T-helper 1 cell treated with Interleukin-12 subunit alpha and Interleukin-12 subunit beta and Interleukin-4 antibody, amounts not matched to agents 30 μg/mL and 1 μg/mL, for 36 hours (primary cell): ENCODE data around the gene HP1BP3.

ENCODE experiments used
- H3K27ac Mint-ChIP-seq: one replicate; pipeline ENCODE4 v1.8.0; 2021; ENCODE audit warnings: mild to moderate bottlenecking, mixed read lengths
- H3K27me3 Mint-ChIP-seq: one replicate; pipeline ENCODE4 v1.8.0; 2021; ENCODE audit warnings: low read depth, mixed read lengths
- H3K36me3 Mint-ChIP-seq: one replicate; pipeline ENCODE4 v1.8.0; 2021; ENCODE audit warnings: low read depth, mixed read lengths
- H3K4me1 Mint-ChIP-seq: one replicate; pipeline ENCODE4 v1.8.0; 2021; ENCODE audit warnings: low read depth, mixed read lengths
- H3K4me3 Mint-ChIP-seq: one replicate; pipeline ENCODE4 v1.8.0; 2021; ENCODE audit warnings: mild to moderate bottlenecking, moderate library complexity, mixed read lengths
- H3K9me3 Mint-ChIP-seq: one replicate; pipeline ENCODE4 v1.8.0; 2021; ENCODE audit warnings: mixed read lengths

Gene HP1BP3

DNA sequence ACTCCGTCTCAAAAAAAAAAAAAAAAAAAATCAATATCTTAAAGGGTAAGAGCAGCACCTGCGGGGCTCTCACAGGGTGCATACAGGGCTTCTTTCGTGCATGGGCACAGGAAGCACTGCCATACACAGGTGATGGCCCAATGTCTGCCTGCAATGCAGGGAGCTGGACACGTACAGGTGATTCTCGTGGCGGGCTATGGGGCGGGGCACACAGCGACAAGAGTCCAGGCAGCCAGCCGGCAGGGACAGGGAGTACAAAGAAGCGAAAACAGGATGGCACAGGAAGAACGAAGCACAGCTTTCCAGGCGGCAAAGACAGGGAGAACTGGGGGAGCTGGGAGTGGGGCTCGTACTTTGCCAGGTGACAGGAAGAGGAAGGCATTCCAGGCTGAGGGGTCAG, 70.9 kb downstream of the HP1BP3 start:
- Mint-ChIP-seq H3K9me3 (no peaks in the 10 kb centered on the region), H3K36me3 (no peaks in the 10 kb centered on the region), H3K27me3 (peaks cover 42% of the 10 kb centered on the region), H3K4me1 (peaks cover 9% of the 10 kb centered on the region), H3K27ac (no peak overlapping the region), H3K4me3 (peak overlapping the region; percentile 63)

GRCh38 chr1:20715406-20715805, 71.7 kb downstream of the HP1BP3 start:
- no peak overlapping the region for H3K4me3 Mint-ChIP-seq
- no peak overlapping the region for H3K27ac Mint-ChIP-seq
- peaks cover 9% of the 10 kb centered on the region for H3K4me1 Mint-ChIP-seq
- no peaks in the 10 kb centered on the region for H3K9me3 Mint-ChIP-seq
- H3K36me3 Mint-ChIP-seq = no peaks in the 10 kb centered on the region
- peaks cover 42% of the 10 kb centered on the region for H3K27me3 Mint-ChIP-seq

DNA sequence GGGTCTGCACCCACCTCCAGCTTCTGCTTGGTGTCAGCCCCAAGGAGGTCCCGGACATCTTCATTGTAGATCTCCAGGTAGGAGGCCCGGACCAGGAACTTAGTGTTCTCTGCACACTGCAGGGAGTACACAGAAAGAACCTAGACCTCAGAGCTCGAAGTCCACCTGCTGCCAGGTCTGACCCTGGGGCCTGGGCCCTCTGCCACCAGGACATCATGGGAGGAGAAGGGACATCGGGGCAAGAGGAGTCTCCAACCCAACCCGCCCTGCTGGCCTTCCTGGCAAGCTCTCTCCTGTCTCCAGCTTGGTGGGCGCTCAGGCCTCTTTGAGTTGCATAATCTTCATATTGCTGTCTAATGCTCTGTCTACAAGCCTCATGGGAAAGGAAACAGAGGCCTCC, 73.7 kb downstream of the HP1BP3 start:
- no peaks in the 10 kb centered on the region for H3K9me3 Mint-ChIP-seq
- no peaks in the 10 kb centered on the region for H3K36me3 Mint-ChIP-seq
- H3K27me3 Mint-ChIP-seq = peaks cover 24% of the 10 kb centered on the region
- no peak overlapping the region for H3K27ac Mint-ChIP-seq
- H3K4me1 Mint-ChIP-seq = peaks cover 7% of the 10 kb centered on the region
- H3K4me3 Mint-ChIP-seq = no peak overlapping the region

DNA sequence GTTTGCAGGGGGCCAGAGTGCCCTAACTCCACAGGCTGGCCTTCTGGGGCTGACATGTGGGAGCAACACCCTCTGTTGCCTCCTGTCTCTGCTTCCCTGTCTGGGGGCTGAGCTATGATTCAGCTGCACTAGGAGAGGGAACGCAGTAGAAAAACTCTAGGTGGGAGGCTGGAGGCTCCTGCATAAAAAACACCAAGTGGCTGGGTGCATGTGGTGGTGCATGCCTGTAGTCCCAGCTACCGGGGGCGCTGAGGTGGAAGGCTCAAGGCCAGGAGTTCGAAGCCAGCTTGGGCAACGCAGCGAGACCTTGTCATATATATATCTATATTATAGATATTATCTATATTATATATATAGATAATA, 74.9 kb downstream of the HP1BP3 start:
- H3K4me1 Mint-ChIP-seq = peaks cover 4% of the 10 kb centered on the region
- no peak overlapping the region for H3K27ac Mint-ChIP-seq
- peaks cover 19% of the 10 kb centered on the region for H3K27me3 Mint-ChIP-seq
- H3K4me3 Mint-ChIP-seq = no peak overlapping the region
- no peaks in the 10 kb centered on the region for H3K36me3 Mint-ChIP-seq
- no peaks in the 10 kb centered on the region for H3K9me3 Mint-ChIP-seq

GRCh38 chr1:20711285-20712214, 75.6 kb downstream of the HP1BP3 start:
- H3K27me3 Mint-ChIP-seq = peaks cover 14% of the 10 kb centered on the region
- peaks cover 3% of the 10 kb centered on the region for H3K4me1 Mint-ChIP-seq
- no peaks in the 10 kb centered on the region for H3K9me3 Mint-ChIP-seq
- H3K36me3 Mint-ChIP-seq = no peaks in the 10 kb centered on the region
- H3K27ac Mint-ChIP-seq = no peak overlapping the region
- no peak overlapping the region for H3K4me3 Mint-ChIP-seq

- Mint-ChIP-seq H3K27me3 (peaks cover 5% of the 10 kb centered on the region), H3K4me1 (no peaks in the 10 kb centered on the region), H3K36me3 (no peaks in the 10 kb centered on the region), H3K27ac (no peak overlapping the region), H3K4me3 (no peak overlapping the region), H3K9me3 (no peaks in the 10 kb centered on the region)
These were observed 76.4 kb downstream of the HP1BP3 start for GRCh38 chr1:20710469-20711284.

DNA sequence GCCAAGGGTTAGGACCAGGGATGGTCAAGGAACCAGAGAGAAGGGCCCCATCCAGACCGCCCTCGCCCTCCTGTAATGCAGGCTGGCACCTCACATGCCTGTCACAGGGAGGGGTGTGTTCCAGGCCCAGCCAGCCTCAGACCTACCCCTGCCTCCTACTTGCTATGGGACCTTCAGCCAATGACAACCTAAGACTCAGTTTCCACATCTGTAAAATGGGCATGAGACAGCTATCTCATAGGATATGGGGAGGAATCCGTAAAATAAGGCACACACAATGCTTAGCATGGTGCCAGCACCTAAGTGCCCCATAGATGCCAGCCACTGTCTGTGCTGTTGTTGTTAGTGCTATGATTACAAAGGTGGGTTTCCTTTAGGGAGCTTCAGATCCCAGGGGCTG, 77.2 kb downstream of the HP1BP3 start:
- H3K27ac Mint-ChIP-seq = no peak overlapping the region
- H3K4me1 Mint-ChIP-seq = no peaks in the 10 kb centered on the region
- H3K9me3 Mint-ChIP-seq = no peaks in the 10 kb centered on the region
- no peaks in the 10 kb centered on the region for H3K36me3 Mint-ChIP-seq
- no peak overlapping the region for H3K4me3 Mint-ChIP-seq
- no peaks in the 10 kb centered on the region for H3K27me3 Mint-ChIP-seq

DNA sequence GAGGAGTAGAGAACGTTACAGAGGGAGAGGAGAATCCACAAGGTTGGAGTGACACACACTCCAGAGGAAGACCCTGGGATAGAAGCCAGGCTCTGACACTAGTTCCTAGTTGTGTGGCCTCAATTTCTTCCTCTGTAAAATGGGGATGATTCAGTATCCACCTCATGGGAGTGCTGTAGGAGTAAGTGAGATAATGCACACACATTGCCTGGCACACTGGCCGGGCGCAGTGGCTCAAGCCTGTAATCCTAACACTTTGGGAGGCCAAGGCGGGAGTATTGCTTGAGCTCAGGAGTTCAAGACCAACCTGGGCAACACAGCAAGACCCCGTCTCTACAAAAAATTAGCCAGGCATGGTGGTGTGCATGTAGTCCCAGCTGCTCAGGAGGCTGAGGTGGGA, 78.2 kb downstream of the HP1BP3 start:
- no peak overlapping the region for H3K27ac Mint-ChIP-seq
- no peaks in the 10 kb centered on the region for H3K4me1 Mint-ChIP-seq
- no peaks in the 10 kb centered on the region for H3K27me3 Mint-ChIP-seq
- no peaks in the 10 kb centered on the region for H3K36me3 Mint-ChIP-seq
- H3K4me3 Mint-ChIP-seq = no peak overlapping the region
- no peaks in the 10 kb centered on the region for H3K9me3 Mint-ChIP-seq

- no peak overlapping the region for H3K4me3 Mint-ChIP-seq
- no peaks in the 10 kb centered on the region for H3K36me3 Mint-ChIP-seq
- H3K4me1 Mint-ChIP-seq = no peaks in the 10 kb centered on the region
- H3K27me3 Mint-ChIP-seq = peaks cover 2% of the 10 kb centered on the region
- H3K27ac Mint-ChIP-seq = no peak overlapping the region
- no peaks in the 10 kb centered on the region for H3K9me3 Mint-ChIP-seq
These were observed 79.0 kb downstream of the HP1BP3 start for GRCh38 chr1:20708057-20708456.

GRCh38 chr1:20706841-20707240, 80.3 kb downstream of the HP1BP3 start:
- H3K4me3 Mint-ChIP-seq = no peak overlapping the region
- no peaks in the 10 kb centered on the region for H3K4me1 Mint-ChIP-seq
- H3K9me3 Mint-ChIP-seq = no peaks in the 10 kb centered on the region
- H3K27ac Mint-ChIP-seq = no peak overlapping the region
- H3K36me3 Mint-ChIP-seq = no peaks in the 10 kb centered on the region
- peaks cover 3% of the 10 kb centered on the region for H3K27me3 Mint-ChIP-seq

DNA sequence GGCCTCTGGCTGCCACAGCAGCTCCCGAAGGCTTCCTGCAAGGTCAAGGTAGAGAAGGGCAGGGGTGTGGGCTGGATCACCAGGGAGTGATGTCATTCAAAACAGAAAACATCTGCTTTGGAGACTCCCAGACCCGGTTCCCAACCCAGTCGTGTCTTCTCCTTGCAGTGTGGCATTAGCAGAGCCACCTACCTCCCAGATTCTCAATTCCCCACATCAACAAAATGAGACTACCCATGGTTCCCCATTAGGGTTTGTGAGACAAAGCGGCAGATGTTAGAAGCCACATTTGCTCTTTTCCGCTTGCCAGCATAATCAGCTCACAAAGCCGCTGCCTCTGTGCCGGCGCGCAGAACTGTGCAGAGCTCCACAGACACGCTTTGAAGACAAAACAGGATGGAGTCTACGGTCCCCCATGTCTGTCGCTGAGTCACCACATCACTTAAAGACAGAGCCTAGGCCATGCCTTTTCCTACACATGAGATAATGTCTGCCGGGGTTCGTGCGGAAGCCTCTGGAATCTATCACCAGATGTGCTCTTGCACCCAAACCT, 81.8 kb downstream of the HP1BP3 start:
- Mint-ChIP-seq H3K36me3 (no peaks in the 10 kb centered on the region), H3K9me3 (no peaks in the 10 kb centered on the region), H3K4me1 (no peaks in the 10 kb centered on the region), H3K4me3 (no peak overlapping the region), H3K27ac (no peak overlapping the region), H3K27me3 (peaks cover 3% of the 10 kb centered on the region)

DNA sequence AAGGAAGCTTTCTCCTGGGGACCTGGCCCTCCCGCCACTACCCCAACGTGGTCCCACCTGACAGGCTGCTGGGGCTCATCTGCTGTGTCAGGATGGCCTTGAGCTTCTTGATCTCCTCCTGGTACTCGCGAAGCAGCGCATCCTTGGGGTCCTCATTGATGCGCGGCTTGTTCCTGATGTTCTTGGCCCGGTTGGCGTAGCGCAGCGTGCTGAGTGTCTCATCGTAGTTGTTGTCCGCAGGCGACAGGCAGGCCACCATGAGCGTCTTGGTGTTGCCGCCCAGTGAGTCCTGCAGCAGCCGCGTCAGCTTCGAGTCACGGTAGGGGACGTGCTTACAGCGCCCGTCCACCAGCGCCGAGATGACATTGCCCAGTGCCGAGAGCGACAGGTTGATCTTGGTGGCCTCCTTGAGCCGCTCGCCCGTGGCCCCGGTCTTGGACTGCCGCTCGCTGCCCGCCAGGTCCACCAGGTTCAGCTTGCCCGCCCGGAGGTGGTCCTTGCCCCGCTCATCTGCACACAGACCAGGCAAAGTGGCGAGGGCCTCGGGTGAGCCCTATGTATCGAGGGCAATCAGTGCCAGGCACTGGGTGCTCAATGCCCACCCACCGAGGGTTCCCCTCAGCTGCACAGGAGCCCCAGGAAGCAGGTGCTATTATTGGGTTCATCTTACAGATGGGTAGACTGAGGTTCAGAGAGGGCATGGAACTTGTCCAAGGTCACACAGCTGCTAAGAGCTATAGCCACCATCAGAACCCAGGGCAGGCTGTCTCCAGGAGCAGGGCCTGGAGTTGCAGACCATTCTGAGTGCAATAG, 82.5 kb downstream of the HP1BP3 start:
- no peaks in the 10 kb centered on the region for H3K36me3 Mint-ChIP-seq
- H3K9me3 Mint-ChIP-seq = no peaks in the 10 kb centered on the region
- H3K4me3 Mint-ChIP-seq = no peak overlapping the region
- H3K4me1 Mint-ChIP-seq = no peaks in the 10 kb centered on the region
- peaks cover 5% of the 10 kb centered on the region for H3K27me3 Mint-ChIP-seq
- no peak overlapping the region for H3K27ac Mint-ChIP-seq

DNA sequence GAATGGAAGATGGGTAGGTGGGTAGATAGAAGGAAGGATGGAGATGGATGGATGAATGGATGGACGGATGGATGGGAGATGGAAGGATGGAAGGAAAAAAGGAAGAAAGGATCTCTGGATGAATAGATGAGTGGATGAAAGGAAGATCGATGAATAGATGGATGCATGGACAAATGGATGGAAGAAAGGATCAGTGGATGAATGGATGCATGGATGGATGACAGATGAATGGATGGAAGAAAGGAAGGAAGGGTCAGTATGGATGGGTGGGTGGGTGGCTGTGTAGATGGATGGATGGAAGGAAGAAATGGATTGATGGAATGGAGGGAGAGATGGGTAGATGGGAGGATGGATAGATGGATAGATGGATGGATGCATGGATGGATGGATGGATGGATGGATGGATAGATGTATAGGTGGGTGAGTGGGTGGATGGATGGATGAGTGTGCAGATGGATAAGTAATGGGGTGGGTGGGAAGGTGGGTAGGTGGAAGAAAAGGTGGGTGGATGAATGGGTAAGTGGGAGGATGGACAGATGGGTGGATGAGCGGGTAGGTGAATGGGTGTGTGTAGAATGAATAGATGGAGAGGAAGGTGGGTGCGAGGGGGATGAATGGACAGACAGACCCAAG, 83.9 kb downstream of the HP1BP3 start:
- Mint-ChIP-seq H3K27ac (no peak overlapping the region), H3K27me3 (peaks cover 7% of the 10 kb centered on the region), H3K4me1 (no peaks in the 10 kb centered on the region), H3K4me3 (no peak overlapping the region), H3K36me3 (no peaks in the 10 kb centered on the region), H3K9me3 (no peaks in the 10 kb centered on the region)

DNA sequence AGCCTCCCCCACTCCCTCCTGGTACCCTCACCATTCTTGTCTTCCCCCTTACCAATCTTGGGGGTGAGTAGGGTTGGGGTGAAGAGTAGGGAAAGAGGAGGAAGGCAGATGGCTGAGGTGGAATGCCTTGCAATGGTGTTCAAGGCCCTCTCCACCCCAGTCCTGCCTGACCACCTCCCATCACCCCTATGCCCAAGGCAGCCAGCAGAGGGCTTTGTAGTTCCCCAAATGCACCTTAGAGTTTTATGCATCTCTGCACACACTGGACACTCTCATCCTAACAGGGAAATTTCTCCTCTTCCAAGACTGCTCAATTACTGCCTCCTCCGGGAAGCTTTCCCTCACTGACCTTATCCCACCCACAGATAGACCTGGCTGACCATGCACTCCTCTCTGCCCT, 84.7 kb downstream of the HP1BP3 start:
- Mint-ChIP-seq H3K27me3 (peaks cover 7% of the 10 kb centered on the region), H3K4me3 (no peak overlapping the region), H3K36me3 (no peaks in the 10 kb centered on the region), H3K4me1 (no peaks in the 10 kb centered on the region), H3K27ac (no peak overlapping the region), H3K9me3 (no peaks in the 10 kb centered on the region)
